ENCODE data around the gene DLGAP1.

DNA sequence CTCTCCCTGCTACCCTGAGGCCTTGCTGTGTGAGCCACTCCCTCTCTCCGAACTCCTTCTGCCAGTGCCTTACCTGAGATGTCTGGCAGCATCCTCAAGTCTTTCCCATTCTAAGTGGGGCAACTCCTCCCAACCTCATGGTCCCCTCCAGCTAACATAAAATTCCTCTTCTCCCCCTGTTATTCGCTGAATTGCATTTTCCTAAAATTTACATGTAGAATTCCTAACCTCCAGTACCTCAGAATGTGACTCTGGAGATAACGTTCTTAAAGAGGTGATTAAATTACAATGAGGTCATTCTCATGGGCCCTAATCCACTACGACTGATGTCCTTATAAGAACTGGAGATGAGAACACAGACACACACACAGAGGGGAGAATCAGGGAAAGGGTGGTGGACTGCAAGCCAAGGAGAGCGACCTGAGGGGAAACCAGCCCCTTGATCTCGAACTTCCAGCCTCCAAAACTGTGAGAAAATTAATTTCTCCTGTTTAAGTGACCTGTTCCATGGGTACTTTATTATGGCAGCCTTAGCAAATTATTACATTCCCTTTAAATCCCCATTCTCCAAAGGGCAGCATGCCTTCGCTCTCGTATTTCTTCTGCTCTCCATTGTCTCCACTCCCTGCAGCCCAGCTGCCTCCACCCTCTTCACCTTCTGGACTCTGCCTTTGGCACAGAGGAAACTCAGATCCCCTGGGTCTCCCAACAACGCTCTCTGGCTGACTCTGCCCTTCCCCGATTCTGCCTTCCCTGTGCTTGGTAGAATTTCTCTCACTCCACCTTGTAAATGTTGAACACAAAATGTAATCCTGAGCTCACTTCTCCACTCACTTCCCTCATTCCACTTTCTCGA lies 934.6 kb downstream of the DLGAP1 start:
- TF ChIP-seq YY1 (IDR thresholded peaks at IDR 0.05; ENCODE audit: insufficient read depth, insufficient read length) (no peak), SUZ12 (IDR thresholded peaks at IDR 0.05; ENCODE audit: extremely low read depth, insufficient read depth, insufficient read length) (no peak)
